ENCODE data around the gene SPRYD3. TPM values are rescaled to one million over a fixed set of nuclear protein-coding genes. Genes with fewer than 3 reads are reported as not detected.

The SPRYD3 gene
- total and polyA plus RNA-seq, 4 donors: 53.8 to 101 (median 66.2) TPM

GRCh38 chr12:53067074-53067992 lies 11.9 kb downstream of the SPRYD3 start:
- no peak overlapping the region for H3K27ac ChIP-seq (ENCODE audit: low read depth in 1 of 2, low read length in 2 of 2)
- WGBS, 2 donors: 75 to 78% methylated on average over 7 of the region's 7 CpGs
- H3K36me3 ChIP-seq (ENCODE audit: control insufficient read depth in 1 of 2, insufficient read depth in 2 of 2, low read length in 1 of 2): no peaks in the 10 kb centered on the region

DNA sequence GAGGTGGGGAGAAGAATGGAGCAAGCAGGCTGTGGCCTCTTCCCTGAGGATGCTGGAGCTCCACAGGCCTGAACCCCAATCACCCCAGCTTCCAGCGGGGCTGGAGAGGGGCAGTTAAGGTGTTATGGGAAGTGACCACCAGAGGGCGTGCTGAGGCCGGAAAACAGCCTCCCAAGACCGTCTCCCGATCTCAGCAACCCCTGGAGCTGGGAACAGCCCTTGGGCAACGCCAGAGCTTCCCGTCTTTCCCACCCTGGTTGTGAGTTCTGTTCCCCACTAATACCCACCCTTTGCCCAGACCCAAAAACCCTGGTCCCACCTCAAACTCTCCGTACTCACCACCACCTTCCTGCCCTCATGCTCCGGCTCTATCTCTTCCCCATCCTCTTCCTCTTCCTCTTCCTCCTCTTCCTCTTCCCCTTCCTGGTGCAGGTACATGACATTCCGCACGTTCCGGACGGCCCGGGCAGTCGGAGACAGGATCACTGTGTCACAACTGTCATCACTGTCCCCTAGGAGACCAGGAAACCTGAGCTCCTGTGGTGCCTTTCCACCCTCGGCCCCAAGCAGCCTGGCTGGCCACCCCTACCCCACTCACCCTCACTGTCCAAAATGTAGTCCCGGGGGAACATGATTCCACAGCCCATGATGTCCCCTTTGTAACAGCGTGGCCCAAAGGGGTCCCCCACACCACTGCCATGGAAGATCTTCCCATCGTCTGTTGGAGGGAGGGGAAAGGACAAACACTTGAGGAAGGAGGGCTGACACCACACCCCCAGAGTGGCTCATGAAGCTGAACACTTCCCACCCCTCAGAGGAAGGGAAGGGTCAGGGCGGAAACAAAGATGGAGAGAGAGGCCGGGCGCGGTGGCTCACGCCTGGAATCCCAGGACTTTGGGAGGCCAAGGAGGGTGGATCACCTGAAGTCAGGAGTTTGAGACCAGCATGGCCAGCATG lies 12.9 kb downstream of the SPRYD3 start:
- peak overlapping the region in 1 of 2 donors; percentile 80 for H3K27ac ChIP-seq (ENCODE audit: low read depth in 1 of 2, low read length in 2 of 2)
- DNase-seq (peak; percentile 86 to 93), ATAC-seq (ENCODE audit: low FRiP score) (peak; percentile 79)
- no peaks in the 10 kb centered on the region for H3K36me3 ChIP-seq (ENCODE audit: control insufficient read depth in 1 of 2, insufficient read depth in 2 of 2, low read length in 1 of 2)
- no peaks in the 10 kb centered on the region for H3K9me3 ChIP-seq (ENCODE audit: control insufficient read depth, low read length)
- no peaks in the 10 kb centered on the region for H3K27me3 ChIP-seq (ENCODE audit: control insufficient read depth in 1 of 2, insufficient read depth in 2 of 2, low read length in 1 of 2)
- H3K4me1 ChIP-seq (ENCODE audit: control insufficient read depth in 1 of 2, insufficient read depth in 2 of 2, low read length in 2 of 2): no peaks in the 10 kb centered on the region
- WGBS, 2 donors: 40 to 47% methylated on average over 24 of the region's 24 CpGs
- no peak overlapping the region for H3K4me3 ChIP-seq (ENCODE audit: low read length in 2 of 2)
- intact Hi-C loops (cut with DNase I): loop anchor here (1.0 to 10.0 kb wide), 7 partner anchors 31 to 229 kb away; partner anchors contain the start of genes IGFBP6 (in 1 of the 2), MYG1 (in 1 of the 2), PFDN5 (in 1 of the 2) and SOAT2 (in 1 of the 2)

More at GRCh38 chr12:53067074-53067992, 11.9 kb downstream of the SPRYD3 start:
- DNase-seq: peak in 1 of 2 donors; percentile 45
- intact Hi-C loops (cut with DNase I): loop anchor here (2.0 to 10.0 kb wide), 5 partner anchors 29 to 227 kb away; partner anchors contain the start of genes IGFBP6 (in 1 of the 2), MYG1 (in 1 of the 2), PFDN5 (in 1 of the 2) and SOAT2 (in 1 of the 2)
- no peaks in the 10 kb centered on the region for H3K9me3 ChIP-seq (ENCODE audit: control insufficient read depth, low read length)
- H3K4me1 ChIP-seq (ENCODE audit: control insufficient read depth in 1 of 2, insufficient read depth in 2 of 2, low read length in 2 of 2): peaks cover 0 to 3% of the 10 kb centered on the region in 2 donors
- no peak for ATAC-seq (ENCODE audit: low FRiP score)
- H3K4me3 ChIP-seq (ENCODE audit: low read length in 2 of 2): no peak overlapping the region
- H3K27me3 ChIP-seq (ENCODE audit: control insufficient read depth in 1 of 2, insufficient read depth in 2 of 2, low read length in 1 of 2): no peaks in the 10 kb centered on the region

GRCh38 chr12:53065470-53065869 lies 13.7 kb downstream of the SPRYD3 start:
- Histone ChIP-seq H3K4me1 (ENCODE audit: control insufficient read depth in 1 of 2, insufficient read depth in 2 of 2, low read length in 2 of 2) (no peaks in the 10 kb centered on the region), H3K27ac (ENCODE audit: low read depth in 1 of 2, low read length in 2 of 2) (peak overlapping the region in 1 of 2 donors; percentile 39), H3K9me3 (ENCODE audit: control insufficient read depth, low read length) (no peaks in the 10 kb centered on the region), H3K4me3 (ENCODE audit: low read length in 2 of 2) (no peak overlapping the region), H3K27me3 (ENCODE audit: control insufficient read depth in 1 of 2, insufficient read depth in 2 of 2, low read length in 1 of 2) (no peaks in the 10 kb centered on the region), H3K36me3 (ENCODE audit: control insufficient read depth in 1 of 2, insufficient read depth in 2 of 2, low read length in 1 of 2) (no peaks in the 10 kb centered on the region)
- DNase-seq: peak in 1 of 2 donors; percentile 77
- ATAC-seq (ENCODE audit: low FRiP score): no peak
- WGBS, 2 donors: 51 to 59% methylated on average over 7 of the region's 7 CpGs
- intact Hi-C loops (cut with DNase I): loop anchor here (1.0 to 10.0 kb wide), 5 partner anchors 37 to 229 kb away; partner anchors contain the start of genes MYG1 (in 1 of the 2), PFDN5 (in 1 of the 2) and SOAT2 (in 1 of the 2)

DNA sequence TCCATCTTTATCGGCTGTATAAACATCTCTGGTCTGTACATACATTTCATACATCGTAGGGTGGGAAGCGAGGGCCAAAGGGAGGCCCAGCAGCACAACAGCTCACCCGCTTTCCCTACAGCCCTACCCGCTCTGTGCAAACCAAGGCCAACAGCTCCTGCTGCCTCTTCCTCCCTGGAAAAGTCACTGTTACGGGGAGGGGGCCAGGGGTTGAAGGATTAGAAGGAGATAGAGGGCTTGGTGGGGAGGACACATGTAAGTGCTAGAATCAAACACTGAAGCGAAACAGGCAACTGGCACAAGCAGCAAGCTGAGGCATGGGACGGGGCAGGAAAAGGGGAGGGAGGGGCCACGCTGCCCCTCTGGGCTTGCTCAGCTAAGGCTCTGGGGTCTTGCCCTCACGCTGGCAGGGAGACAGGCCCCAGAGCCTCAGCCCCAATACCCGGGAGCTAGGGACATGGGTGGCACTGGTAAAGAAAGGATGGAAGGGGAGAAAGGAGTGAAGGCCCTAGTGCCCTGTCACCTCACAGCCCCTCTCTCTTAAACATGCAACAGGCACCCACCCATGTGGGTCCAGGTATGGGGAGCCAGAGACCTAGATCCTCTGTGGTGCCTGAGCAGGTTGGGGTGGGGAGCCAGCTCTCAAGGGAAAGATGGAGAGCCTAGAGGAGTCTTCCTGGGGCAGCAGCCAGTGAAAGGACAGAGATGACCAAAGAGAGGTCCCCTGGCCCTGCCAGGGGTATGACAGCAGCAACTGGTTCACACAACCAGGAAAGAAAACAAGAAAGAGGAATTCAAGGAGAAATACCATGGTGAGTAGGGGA lies 14.4 kb downstream of the SPRYD3 start:
- DNase-seq: peak in 1 of 2 donors; percentile 71
- 45 to 52% methylated on average over 10 to 11 of the region's 11 CpGs for WGBS, 2 donors
- no peaks in the 10 kb centered on the region for H3K36me3 ChIP-seq (ENCODE audit: control insufficient read depth in 1 of 2, insufficient read depth in 2 of 2, low read length in 1 of 2)
- H3K4me1 ChIP-seq (ENCODE audit: control insufficient read depth in 1 of 2, insufficient read depth in 2 of 2, low read length in 2 of 2): no peaks in the 10 kb centered on the region
- H3K27me3 ChIP-seq (ENCODE audit: control insufficient read depth in 1 of 2, insufficient read depth in 2 of 2, low read length in 1 of 2): no peaks in the 10 kb centered on the region
- ATAC-seq (ENCODE audit: low FRiP score): peak; percentile 2
- no peaks in the 10 kb centered on the region for H3K9me3 ChIP-seq (ENCODE audit: control insufficient read depth, low read length)
- no peak overlapping the region for H3K4me3 ChIP-seq (ENCODE audit: low read length in 2 of 2)
- H3K27ac ChIP-seq (ENCODE audit: low read depth in 1 of 2, low read length in 2 of 2): peak overlapping the region in 1 of 2 donors; percentile 39
- intact Hi-C loops (cut with DNase I): loop anchor here (1.0 to 10.0 kb wide), 5 partner anchors 37 to 230 kb away; partner anchors contain the start of genes MYG1 (in 1 of the 2), PFDN5 (in 1 of the 2) and SOAT2 (in 1 of the 2)

DNA sequence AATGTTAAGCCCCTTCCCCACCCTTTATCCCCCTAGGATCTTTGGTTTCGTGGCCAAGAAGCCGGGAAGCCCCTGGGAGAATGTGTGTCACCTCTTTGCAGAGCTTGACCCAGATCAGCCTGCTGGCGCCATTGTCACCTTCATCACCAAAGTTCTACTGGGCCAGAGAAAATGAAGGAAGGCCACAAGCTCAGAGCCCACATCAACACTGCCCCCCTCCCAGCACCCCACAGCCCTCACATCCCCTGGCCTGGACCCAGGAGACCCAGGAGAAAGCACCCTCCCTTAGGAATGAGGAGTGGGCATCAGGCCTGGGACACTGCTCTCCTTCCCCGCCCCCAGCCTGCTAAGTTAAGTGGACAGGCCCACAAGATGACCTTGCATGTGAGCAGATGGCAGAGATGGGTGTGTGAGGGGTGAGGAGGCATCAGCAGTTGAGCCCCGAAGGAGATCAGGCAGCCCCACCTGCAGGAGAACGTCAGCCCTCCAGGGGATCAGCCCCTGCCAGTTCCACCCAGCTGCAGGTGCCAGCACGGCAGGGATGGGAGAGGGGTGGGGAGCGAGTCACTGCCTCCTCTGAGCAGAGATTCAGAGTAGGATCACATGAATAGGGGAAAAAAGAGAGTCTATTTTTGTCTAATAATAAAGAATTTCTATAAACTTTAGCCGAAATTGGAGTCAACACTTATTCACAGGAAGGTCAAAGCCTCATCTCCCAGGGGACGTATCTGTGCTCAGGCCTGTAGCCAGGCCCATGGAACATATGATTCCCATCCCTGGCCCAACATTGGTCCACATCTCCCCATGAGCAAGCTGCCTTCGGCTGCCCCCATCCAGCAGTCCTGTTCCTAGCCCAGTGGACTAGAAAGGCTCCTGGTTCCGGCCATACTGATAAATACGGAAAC lies 15.2 kb downstream of the SPRYD3 start:
- Histone ChIP-seq H3K36me3 (ENCODE audit: control insufficient read depth in 1 of 2, insufficient read depth in 2 of 2, low read length in 1 of 2) (no peaks in the 10 kb centered on the region), H3K9me3 (ENCODE audit: control insufficient read depth, low read length) (no peaks in the 10 kb centered on the region), H3K4me1 (ENCODE audit: control insufficient read depth in 1 of 2, insufficient read depth in 2 of 2, low read length in 2 of 2) (no peaks in the 10 kb centered on the region), H3K27me3 (ENCODE audit: control insufficient read depth in 1 of 2, insufficient read depth in 2 of 2, low read length in 1 of 2) (no peaks in the 10 kb centered on the region), H3K4me3 (ENCODE audit: low read length in 2 of 2) (no peak overlapping the region), H3K27ac (ENCODE audit: low read depth in 1 of 2, low read length in 2 of 2) (peak overlapping the region in 1 of 2 donors; percentile 18)
- intact Hi-C loops (cut with DNase I): loop anchor here (2.0 to 10.0 kb wide), 3 partner anchors 91 to 231 kb away; partner anchors contain the start of genes MYG1 (in 1 of the 2) and PFDN5 (in 1 of the 2)
- ATAC-seq (ENCODE audit: low FRiP score): peak; percentile 75
- WGBS, 2 donors: 22 to 26% methylated on average over 13 of the region's 13 CpGs
- DNase-seq: peak; percentile 77 to 89

GRCh38 chr12:53062977-53063707 lies 16.0 kb downstream of the SPRYD3 start:
- peak overlapping the region in 1 of 2 donors; percentile 18 for H3K27ac ChIP-seq (ENCODE audit: low read depth in 1 of 2, low read length in 2 of 2)
- ATAC-seq (ENCODE audit: low FRiP score) (no peak), DNase-seq (peak in 1 of 2 donors; percentile 74)
- H3K4me3 ChIP-seq (ENCODE audit: low read length in 2 of 2): no peak overlapping the region
- intact Hi-C loops (cut with DNase I): loop anchor here (10.0 kb wide), 2 partner anchors 92 to 232 kb away; partner anchors contain the start of genes MYG1 (in 1 of the 2) and PFDN5 (in 1 of the 2)
- 60 to 67% methylated on average over 14 of the region's 14 CpGs for WGBS, 2 donors
- H3K4me1 ChIP-seq (ENCODE audit: control insufficient read depth in 1 of 2, insufficient read depth in 2 of 2, low read length in 2 of 2): no peaks in the 10 kb centered on the region
- H3K36me3 ChIP-seq (ENCODE audit: control insufficient read depth in 1 of 2, insufficient read depth in 2 of 2, low read length in 1 of 2): peaks cover 0 to 1% of the 10 kb centered on the region in 2 donors
- no peaks in the 10 kb centered on the region for H3K9me3 ChIP-seq (ENCODE audit: control insufficient read depth, low read length)
- H3K27me3 ChIP-seq (ENCODE audit: control insufficient read depth in 1 of 2, insufficient read depth in 2 of 2, low read length in 1 of 2): no peaks in the 10 kb centered on the region

All from aorta (tissue), 5 donors.